Fibroblast of mammary gland (primary cell): Measurements from ENCODE around the gene COG8.
"Not testable (repeated sequence)": the region's sequence is repeated elsewhere in the genome, so short reads cannot be mapped to it uniquely, and the experiment has no call there.

Experiments used
- DNase-seq: peaks from one replicate; pipeline ENCODE4 v3.0.0-alpha.2; 2010; ENCODE audit warnings: low read depth
- H3K4me3 ChIP-seq: 2 replicates; pipeline ENCODE4 v1.5.1; 2011; ENCODE audit warnings: low read depth, mild to moderate bottlenecking, low read length, moderate library complexity; ENCODE audit not compliant: control insufficient read depth
- CTCF ChIP-seq: conservative IDR thresholded peaks from 2 replicates; pipeline ENCODE4 v1.5.1; 2011; ENCODE audit warnings: low read depth, low read length, inconsistent platforms; ENCODE audit not compliant: control insufficient read depth, insufficient read depth

The COG8 gene

GRCh38 chr16:69294051-69294450 is 45.3 kb downstream of the COG8 start:
- no peak for TF ChIP-seq CTCF
- DNase-seq, result no peak

GRCh38 chr16:69293401-69293800 is 46.0 kb downstream of the COG8 start:
- no peak overlapping the region for H3K4me3 ChIP-seq
- DNase-seq, result no peak
- no peak for TF ChIP-seq CTCF

More at GRCh38 chr16:69294051-69294450, 45.3 kb downstream of the COG8 start:
- H3K4me3 ChIP-seq, result no peak overlapping the region

- not testable (repeated sequence) for H3K4me3 ChIP-seq, DNase-seq
These were observed 47.7 kb downstream of the COG8 start for GRCh38 chr16:69291657-69292056.

GRCh38 chr16:69286941-69287713 is 52.2 kb downstream of the COG8 start:
- DNase-seq, result peak; percentile 85
- TF ChIP-seq CTCF, result peak; percentile 54
- H3K4me3 ChIP-seq, result no peak overlapping the region

- DNase-seq, result no peak
- TF ChIP-seq CTCF, result no peak
- no peak overlapping the region for H3K4me3 ChIP-seq
These were observed 54.1 kb downstream of the COG8 start for GRCh38 chr16:69285240-69285639.

GRCh38 chr16:69283851-69284250 is 55.5 kb downstream of the COG8 start:
- TF ChIP-seq CTCF, result no peak
- DNase-seq, result no peak
- no peak overlapping the region for H3K4me3 ChIP-seq

GRCh38 chr16:69277413-69277812 is 62.0 kb downstream of the COG8 start:
- DNase-seq, result no peak
- no peak for TF ChIP-seq CTCF
- H3K4me3 ChIP-seq, result no peak overlapping the region
